Fibroblast of skin of left biceps (primary cell): ENCODE measurements around the gene CHST5.
A peak's percentile ranks its signal among the peaks of the same experiment; 100 is the strongest.
"Not testable (repeated sequence)": the region's sequence is repeated elsewhere in the genome, so short reads cannot be mapped to it uniquely, and the experiment has no call there.

ENCODE experiments used
- DNase-seq, 2 experiments: peaks; one replicate each; pipeline ENCODE4 v3.0.0-alpha.2; 2013; ENCODE audit warnings: low read depth in 2 of 2

The CHST5 gene

GRCh38 chr16:75506107-75506506, 29.8 kb downstream of the CHST5 start:
- DNase-seq = no peak

- DNase-seq = no peak
These were observed 32.1 kb downstream of the CHST5 start for GRCh38 chr16:75503801-75504200.

GRCh38 chr16:75502916-75503605, 32.8 kb downstream of the CHST5 start:
- DNase-seq = no peak

- peak in 1 of 2 experiments; percentile 6 for DNase-seq
These were observed 34.1 kb downstream of the CHST5 start for GRCh38 chr16:75501820-75502219.

- no peak for DNase-seq
These were observed 34.5 kb downstream of the CHST5 start for GRCh38 chr16:75501359-75501758.

- not testable (repeated sequence) for DNase-seq
These were observed 37.1 kb downstream of the CHST5 start for GRCh38 chr16:75498605-75499322.

GRCh38 chr16:75497558-75497957, 38.4 kb downstream of the CHST5 start:
- no peak for DNase-seq

GRCh38 chr16:75495076-75495674, 40.7 kb downstream of the CHST5 start, which contains the start of gene CHST6:
TSS of gene CHST6 (minus strand) at chr16:75495441. CDS start at chr16:75479828, 15,613 bp downstream.
- peak in 1 of 2 experiments; percentile 4 for DNase-seq

GRCh38 chr16:75494661-75495075, 41.2 kb downstream of the CHST5 start:
- DNase-seq = no peak

GRCh38 chr16:75494184-75494583, 41.7 kb downstream of the CHST5 start:
- DNase-seq = no peak

- DNase-seq = no peak
These were observed 44.0 kb downstream of the CHST5 start for GRCh38 chr16:75491876-75492275.

- DNase-seq = no peak
These were observed 47.6 kb downstream of the CHST5 start for GRCh38 chr16:75488322-75488721.

GRCh38 chr16:75486676-75487313, 49.1 kb downstream of the CHST5 start:
- no peak for DNase-seq

GRCh38 chr16:75486014-75486675, 49.8 kb downstream of the CHST5 start:
- DNase-seq = no peak

- no peak for DNase-seq
These were observed 50.5 kb downstream of the CHST5 start for GRCh38 chr16:75485230-75486013.

GRCh38 chr16:75483222-75483621, 52.7 kb downstream of the CHST5 start:
- no peak for DNase-seq

- no peak for DNase-seq
These were observed 53.3 kb downstream of the CHST5 start for GRCh38 chr16:75482434-75483205.

- DNase-seq = no peak
These were observed 54.4 kb downstream of the CHST5 start for GRCh38 chr16:75481475-75481874.

- no peak for DNase-seq
These were observed 56.4 kb downstream of the CHST5 start for GRCh38 chr16:75479421-75479990.
